ENCODE measurements around the gene MYRF. TPM values are rescaled to one million over a fixed set of nuclear protein-coding genes. Genes with fewer than 3 reads are reported as not detected.

Gene MYRF
- total RNA-seq, 1 donor from 2014 or later: 0.20 TPM

- no peak for DNase-seq (ENCODE audit: low read depth in 2 of 2)
Measured at GRCh38 chr11:61757213-61757862, 4.9 kb downstream of the MYRF start.

GRCh38 chr11:61760946-61761345, 8.5 kb downstream of the MYRF start:
- DNase-seq (ENCODE audit: low read depth in 2 of 2): no peak

- no peak for DNase-seq (ENCODE audit: low read depth in 2 of 2)
Measured at GRCh38 chr11:61761440-61762222, 9.2 kb downstream of the MYRF start.

- no peak for DNase-seq (ENCODE audit: low read depth in 2 of 2)
Measured at GRCh38 chr11:61762223-61762615, 9.8 kb downstream of the MYRF start.

GRCh38 chr11:61762798-61763197, 10.4 kb downstream of the MYRF start:
- DNase-seq (ENCODE audit: low read depth in 2 of 2): no peak

- DNase-seq (ENCODE audit: low read depth in 2 of 2): no peak
Measured at GRCh38 chr11:61763930-61764605, 11.6 kb downstream of the MYRF start.

- no peak for DNase-seq (ENCODE audit: low read depth in 2 of 2)
Measured at GRCh38 chr11:61764606-61765260, 12.3 kb downstream of the MYRF start.

GRCh38 chr11:61765550-61766253, 13.3 kb downstream of the MYRF start:
- no peak for DNase-seq (ENCODE audit: low read depth in 2 of 2)

GRCh38 chr11:61766353-61766841, 14.0 kb downstream of the MYRF start:
- peak; percentile 17 for DNase-seq (ENCODE audit: low read depth in 2 of 2)

GRCh38 chr11:61768376-61769076, 16.1 kb downstream of the MYRF start:
- no peak for DNase-seq (ENCODE audit: low read depth in 2 of 2)

GRCh38 chr11:61769169-61769920, 16.9 kb downstream of the MYRF start:
- DNase-seq (ENCODE audit: low read depth in 2 of 2): no peak

GRCh38 chr11:61769946-61770683, 17.7 kb downstream of the MYRF start:
- no peak for DNase-seq (ENCODE audit: low read depth in 2 of 2)

GRCh38 chr11:61771195-61771894, 18.9 kb downstream of the MYRF start:
- no peak for DNase-seq (ENCODE audit: low read depth in 2 of 2)

GRCh38 chr11:61771985-61772455, 19.6 kb downstream of the MYRF start:
- DNase-seq (ENCODE audit: low read depth in 2 of 2): no peak

GRCh38 chr11:61773356-61773755, 20.9 kb downstream of the MYRF start:
- no peak for DNase-seq (ENCODE audit: low read depth in 2 of 2)

GRCh38 chr11:61773809-61774208, 21.4 kb downstream of the MYRF start:
- no peak for DNase-seq (ENCODE audit: low read depth in 2 of 2)

GRCh38 chr11:61774411-61774810, 22.0 kb downstream of the MYRF start:
- DNase-seq (ENCODE audit: low read depth in 2 of 2): no peak

GRCh38 chr11:61775106-61775505, 22.7 kb downstream of the MYRF start:
- no peak for DNase-seq (ENCODE audit: low read depth in 2 of 2)

Data from lung microvascular endothelial cell (primary cell).